ENCODE measurements around the gene SELPLG.
A peak's percentile ranks its signal among the peaks of the same experiment; 100 is the strongest.

The SELPLG gene

DNA sequence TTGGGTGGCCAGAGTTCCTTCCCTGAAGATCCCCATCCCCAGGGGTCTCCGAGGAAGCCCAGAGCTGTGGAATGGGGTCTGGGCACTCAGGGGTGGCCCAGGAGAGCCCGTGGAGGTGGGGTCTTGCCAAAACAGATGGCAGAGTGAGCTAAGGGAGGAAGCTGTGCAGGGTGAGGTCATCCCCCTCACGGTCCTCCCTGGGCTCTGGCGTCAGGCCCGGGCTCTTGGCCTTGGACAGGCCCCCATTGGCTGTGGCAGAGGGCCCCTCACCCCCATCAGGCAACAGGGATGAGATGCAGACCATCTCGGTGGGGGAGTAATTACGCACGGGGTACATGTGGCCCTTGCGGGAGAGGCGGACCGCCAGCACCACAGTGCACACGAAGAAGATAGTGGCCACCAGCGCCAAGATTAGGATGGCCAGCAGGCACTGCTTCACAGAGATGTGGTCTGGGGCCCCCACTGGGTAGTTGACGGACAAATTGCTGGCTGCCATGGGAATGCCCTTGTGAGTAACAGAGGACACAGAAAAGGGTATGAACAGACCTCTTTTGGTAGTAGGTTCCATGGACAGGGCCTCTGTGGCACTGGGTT is 10.7 kb downstream of the SELPLG start:
- Histone ChIP-seq H3K9me3 (ENCODE audit: control insufficient read depth, low read length) (no peaks in the 10 kb centered on the region), H3K27ac (no peak overlapping the region), H3K36me3 (ENCODE audit: control insufficient read depth, insufficient read depth, low read length) (no peaks in the 10 kb centered on the region), H3K9ac (no peak overlapping the region), H3K4me1 (peaks cover 4% of the 10 kb centered on the region), H2AFZ (peak overlapping the region; percentile 21), H3K4me3 (ENCODE audit: low read depth, low read length) (no peak overlapping the region), H3K27me3 (ENCODE audit: control insufficient read depth, insufficient read depth, low read length) (no peaks in the 10 kb centered on the region), H3K79me2 (no peaks in the 10 kb centered on the region), H3K4me2 (ENCODE audit: low read length) (no peak overlapping the region)
- TF ChIP-seq, protein P1, sequence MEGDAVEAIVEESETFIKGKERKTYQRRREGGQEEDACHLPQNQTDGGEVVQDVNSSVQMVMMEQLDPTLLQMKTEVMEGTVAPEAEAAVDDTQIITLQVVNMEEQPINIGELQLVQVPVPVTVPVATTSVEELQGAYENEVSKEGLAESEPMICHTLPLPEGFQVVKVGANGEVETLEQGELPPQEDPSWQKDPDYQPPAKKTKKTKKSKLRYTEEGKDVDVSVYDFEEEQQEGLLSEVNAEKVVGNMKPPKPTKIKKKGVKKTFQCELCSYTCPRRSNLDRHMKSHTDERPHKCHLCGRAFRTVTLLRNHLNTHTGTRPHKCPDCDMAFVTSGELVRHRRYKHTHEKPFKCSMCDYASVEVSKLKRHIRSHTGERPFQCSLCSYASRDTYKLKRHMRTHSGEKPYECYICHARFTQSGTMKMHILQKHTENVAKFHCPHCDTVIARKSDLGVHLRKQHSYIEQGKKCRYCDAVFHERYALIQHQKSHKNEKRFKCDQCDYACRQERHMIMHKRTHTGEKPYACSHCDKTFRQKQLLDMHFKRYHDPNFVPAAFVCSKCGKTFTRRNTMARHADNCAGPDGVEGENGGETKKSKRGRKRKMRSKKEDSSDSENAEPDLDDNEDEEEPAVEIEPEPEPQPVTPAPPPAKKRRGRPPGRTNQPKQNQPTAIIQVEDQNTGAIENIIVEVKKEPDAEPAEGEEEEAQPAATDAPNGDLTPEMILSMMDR (IDR thresholded peaks at IDR 0.05), result no peak

DNA sequence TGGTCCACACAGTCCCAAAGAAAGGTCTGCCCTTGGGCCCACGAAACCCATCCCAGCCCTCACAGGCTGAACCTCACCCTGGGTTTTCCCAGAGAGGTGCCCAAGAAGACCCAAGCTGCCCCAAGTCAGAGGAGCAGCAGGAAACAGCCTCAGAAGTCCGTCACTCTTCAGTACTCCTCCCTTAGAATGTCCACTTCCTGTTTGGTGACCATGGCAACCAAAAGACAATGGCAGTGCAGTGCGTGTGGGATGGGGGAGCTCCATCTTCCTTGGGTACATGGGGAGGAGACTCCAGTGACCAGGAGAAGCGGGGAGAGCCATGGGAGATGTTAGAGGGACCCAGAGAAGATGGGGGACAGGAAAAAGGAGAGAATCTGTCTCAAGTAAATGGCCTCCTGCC is 11.3 kb downstream of the SELPLG start:
- no peak overlapping the region for H3K4me3 ChIP-seq (ENCODE audit: low read depth, low read length)
- H3K36me3 ChIP-seq (ENCODE audit: control insufficient read depth, insufficient read depth, low read length), result no peaks in the 10 kb centered on the region
- TF ChIP-seq, protein P1 (IDR thresholded peaks at IDR 0.05), result no peak
- no peaks in the 10 kb centered on the region for H3K9me3 ChIP-seq (ENCODE audit: control insufficient read depth, low read length)
- no peak overlapping the region for H3K27ac ChIP-seq
- H3K27me3 ChIP-seq (ENCODE audit: control insufficient read depth, insufficient read depth, low read length), result no peaks in the 10 kb centered on the region
- no peak overlapping the region for H3K4me2 ChIP-seq (ENCODE audit: low read length)
- no peaks in the 10 kb centered on the region for H3K79me2 ChIP-seq
- no peak overlapping the region for H3K9ac ChIP-seq
- H2AFZ ChIP-seq, result peak overlapping the region; percentile 26
- H3K4me1 ChIP-seq, result peaks cover 5% of the 10 kb centered on the region

DNA sequence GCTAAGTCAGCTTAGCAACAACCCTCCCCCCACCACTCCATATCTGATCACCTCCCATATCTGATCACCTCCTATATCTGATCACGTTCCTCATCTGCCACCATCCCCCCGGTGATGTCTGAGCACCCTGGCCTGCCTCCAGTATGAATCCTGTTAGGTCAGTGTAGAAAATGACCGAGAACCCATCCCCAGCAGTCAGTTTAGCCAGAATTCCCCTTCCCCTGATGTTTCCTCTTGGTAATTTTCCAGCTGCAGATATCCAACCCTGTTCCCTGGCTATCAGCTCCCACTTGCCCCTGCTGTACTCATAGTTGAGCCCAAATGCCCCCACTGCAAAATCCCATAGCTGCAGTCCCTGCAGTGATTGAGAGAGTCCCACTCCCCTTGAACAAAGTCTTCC is 12.5 kb downstream of the SELPLG start:
- TF ChIP-seq, protein P1 (IDR thresholded peaks at IDR 0.05), result no peak

DNA sequence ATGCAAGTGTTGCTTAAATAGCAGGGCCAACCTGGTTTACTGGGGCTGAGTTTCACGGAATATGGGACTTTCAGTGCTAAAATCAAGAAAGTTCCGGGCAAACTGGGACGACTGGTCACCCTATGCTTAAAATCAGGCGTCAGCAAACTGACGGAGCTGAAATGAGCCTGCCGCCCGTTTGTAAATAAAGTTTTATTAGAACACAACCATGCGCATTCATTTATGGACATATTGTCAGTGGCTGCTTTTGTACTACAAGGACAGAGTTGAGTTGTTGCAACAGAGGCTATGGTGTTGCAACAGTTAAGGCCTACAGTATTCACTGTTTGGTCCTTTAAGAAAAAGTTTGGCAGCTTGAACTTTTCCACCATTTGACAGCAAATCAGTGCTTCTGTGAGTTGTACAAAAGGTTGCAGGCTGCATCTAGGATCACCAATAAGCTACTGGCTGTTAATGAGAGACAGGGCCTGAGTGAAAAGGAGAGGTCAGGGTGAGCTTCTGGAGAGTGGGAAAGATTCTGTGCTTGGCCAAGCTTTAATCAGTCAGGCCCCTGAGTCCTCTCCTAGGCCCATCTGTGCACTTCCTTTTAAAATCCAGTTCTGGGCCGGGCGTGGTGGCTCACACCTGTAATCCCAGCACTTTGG is 13.3 kb downstream of the SELPLG start:
- Histone ChIP-seq H3K79me2 (no peaks in the 10 kb centered on the region), H3K4me2 (ENCODE audit: low read length) (no peak overlapping the region), H2AFZ (no peak overlapping the region), H3K27me3 (ENCODE audit: control insufficient read depth, insufficient read depth, low read length) (no peaks in the 10 kb centered on the region), H3K4me1 (peaks cover 5% of the 10 kb centered on the region), H3K36me3 (ENCODE audit: control insufficient read depth, insufficient read depth, low read length) (no peaks in the 10 kb centered on the region), H3K9me3 (ENCODE audit: control insufficient read depth, low read length) (no peaks in the 10 kb centered on the region), H3K4me3 (ENCODE audit: low read depth, low read length) (no peak overlapping the region), H3K27ac (no peak overlapping the region), H3K9ac (no peak overlapping the region)
- TF ChIP-seq, protein P1 (IDR thresholded peaks at IDR 0.05), result no peak

More for the DNA sequence above, 12.5 kb downstream of the SELPLG start:
- Histone ChIP-seq H3K9me3 (ENCODE audit: control insufficient read depth, low read length) (no peaks in the 10 kb centered on the region), H3K4me2 (ENCODE audit: low read length) (no peak overlapping the region), H2AFZ (no peak overlapping the region), H3K27ac (no peak overlapping the region), H3K4me3 (ENCODE audit: low read depth, low read length) (no peak overlapping the region), H3K27me3 (ENCODE audit: control insufficient read depth, insufficient read depth, low read length) (no peaks in the 10 kb centered on the region), H3K9ac (no peak overlapping the region), H3K79me2 (no peaks in the 10 kb centered on the region), H3K36me3 (ENCODE audit: control insufficient read depth, insufficient read depth, low read length) (no peaks in the 10 kb centered on the region), H3K4me1 (peaks cover 5% of the 10 kb centered on the region)
